HepG2 (cell line): Measurements from ENCODE around the gene SLC9A8. TPM values are rescaled to one million over a fixed set of nuclear protein-coding genes. Genes with fewer than 3 reads are reported as not detected.
A peak's percentile ranks its signal among the peaks of the same experiment; 100 is the strongest.

Experiments
- KLF12 ChIP-seq: sonication (generic); formaldehyde crosslinking; IDR thresholded peaks from 2 replicates; pipeline ENCODE4 v1.4.0; 2020; ENCODE audit warnings: missing genetic modification reagents, borderline replicate concordance
- MEIS2 ChIP-seq: sonication (generic); formaldehyde crosslinking; IDR thresholded peaks from 2 replicates; pipeline ENCODE4 v1.9.0; 2021; ENCODE audit warnings: mild to moderate bottlenecking, missing genetic modification reagents
- MIER3 ChIP-seq: IDR thresholded peaks from 2 replicates; pipeline ENCODE4 v1.6.1; 2016; ENCODE audit warnings: missing compliant biosample characterization, borderline replicate concordance
- MTA3 ChIP-seq: sonication (generic); formaldehyde crosslinking; IDR thresholded peaks from 2 replicates; pipeline ENCODE4 v1.4.0; 2020; ENCODE audit warnings: missing genetic modification reagents
- NBN ChIP-seq: fragments of 450-650 bp; conservative IDR thresholded peaks from 2 replicates; pipeline ENCODE4 v1.6.1; 2017
- SP5 ChIP-seq: IDR thresholded peaks from 2 replicates; pipeline ENCODE4 v1.6.1; 2016; ENCODE audit warnings: low read depth, borderline replicate concordance
- ZFX ChIP-seq: sonication (generic); formaldehyde crosslinking; IDR thresholded peaks from 2 replicates; pipeline ENCODE4 v1.4.0; 2020; ENCODE audit warnings: mild to moderate bottlenecking, low read depth, missing genetic modification reagents, moderate library complexity
- ZNF274 ChIP-seq: sonication (generic); formaldehyde crosslinking; IDR thresholded peaks from 2 replicates; pipeline ENCODE4 v1.5.1; 2020; ENCODE audit warnings: mild to moderate bottlenecking, missing genetic modification reagents
- ZNF460 ChIP-seq: sonication (generic); formaldehyde crosslinking; IDR thresholded peaks from 2 replicates; pipeline ENCODE4 v1.5.1; 2020; ENCODE audit warnings: missing genetic modification reagents, mild to moderate bottlenecking, borderline replicate concordance
- polyA plus RNA-seq, 8 experiments: library from polyadenylated mRNA; depleted of rRNA in 3 of 8; stranded (reverse) in 7 of 8; unstranded in 1 of 8; fragments of >200 nt; fragmentation: Illumina TruSeq in 4 of 8; extraction: Trizol in 4 of 8; gene quantifications; 2 replicates each; pipeline versions ENCODE4 v1.2.1 to v1.2.3, GENCODE V29; 2011 to 2016; ENCODE audit warnings: low read depth in 4 of 8, missing spikeins in 1 of 8, mixed read lengths in 1 of 8; ENCODE audit not compliant: insufficient read depth in 1 of 8
- total RNA-seq, 5 experiments: library from RNA; depleted of rRNA; stranded (reverse); fragments of >200 nt; fragmentation: Illumina TruSeq; extraction: Trizol; gene quantifications; 2 replicates each; pipeline ENCODE4 v1.2.3, GENCODE V29; 2016; ENCODE audit warnings: low read depth in 1 of 5
- TF ChIP-seq, protein P1 (sequence below): sonication (generic); formaldehyde crosslinking; IDR thresholded peaks from 2 replicates; pipeline ENCODE4 v1.9.0; 2021; ENCODE audit warnings: missing genetic modification reagents, mild to moderate bottlenecking, borderline replicate concordance
- TF ChIP-seq, protein P2 (sequence below): sonication (generic); formaldehyde crosslinking; IDR thresholded peaks from 2 replicates; pipeline ENCODE4 v1.5.1; 2020; ENCODE audit warnings: missing genetic modification reagents, mild to moderate bottlenecking, borderline replicate concordance
- TF ChIP-seq, protein P3 (sequence below): IDR thresholded peaks from 2 replicates; pipeline ENCODE4 v1.6.1; 2016; ENCODE audit warnings: control low read depth
- TF ChIP-seq, protein P4 (sequence below): sonication (generic); formaldehyde crosslinking; IDR thresholded peaks from 2 replicates; pipeline ENCODE4 v1.8.0; 2022; ENCODE audit warnings: mild to moderate bottlenecking, missing genetic modification reagents, moderate library complexity
- TF ChIP-seq, protein P5 (sequence below): sonication (generic); formaldehyde crosslinking; IDR thresholded peaks from 2 replicates; pipeline ENCODE4 v1.5.0; 2020; ENCODE audit warnings: mild to moderate bottlenecking, missing genetic modification reagents, borderline replicate concordance
- TF ChIP-seq, protein P6 (sequence below): sonication (generic); formaldehyde crosslinking; IDR thresholded peaks from 2 replicates; pipeline ENCODE4 v1.4.0; 2020; ENCODE audit warnings: mild to moderate bottlenecking, missing genetic modification reagents, borderline replicate concordance

Gene SLC9A8
- total and polyA plus RNA-seq, 2 of the 13 experiments (the other 11 are each of a cell fraction or from before 2014, with no cell fraction given): 4.1 to 7.4 TPM

DNA sequence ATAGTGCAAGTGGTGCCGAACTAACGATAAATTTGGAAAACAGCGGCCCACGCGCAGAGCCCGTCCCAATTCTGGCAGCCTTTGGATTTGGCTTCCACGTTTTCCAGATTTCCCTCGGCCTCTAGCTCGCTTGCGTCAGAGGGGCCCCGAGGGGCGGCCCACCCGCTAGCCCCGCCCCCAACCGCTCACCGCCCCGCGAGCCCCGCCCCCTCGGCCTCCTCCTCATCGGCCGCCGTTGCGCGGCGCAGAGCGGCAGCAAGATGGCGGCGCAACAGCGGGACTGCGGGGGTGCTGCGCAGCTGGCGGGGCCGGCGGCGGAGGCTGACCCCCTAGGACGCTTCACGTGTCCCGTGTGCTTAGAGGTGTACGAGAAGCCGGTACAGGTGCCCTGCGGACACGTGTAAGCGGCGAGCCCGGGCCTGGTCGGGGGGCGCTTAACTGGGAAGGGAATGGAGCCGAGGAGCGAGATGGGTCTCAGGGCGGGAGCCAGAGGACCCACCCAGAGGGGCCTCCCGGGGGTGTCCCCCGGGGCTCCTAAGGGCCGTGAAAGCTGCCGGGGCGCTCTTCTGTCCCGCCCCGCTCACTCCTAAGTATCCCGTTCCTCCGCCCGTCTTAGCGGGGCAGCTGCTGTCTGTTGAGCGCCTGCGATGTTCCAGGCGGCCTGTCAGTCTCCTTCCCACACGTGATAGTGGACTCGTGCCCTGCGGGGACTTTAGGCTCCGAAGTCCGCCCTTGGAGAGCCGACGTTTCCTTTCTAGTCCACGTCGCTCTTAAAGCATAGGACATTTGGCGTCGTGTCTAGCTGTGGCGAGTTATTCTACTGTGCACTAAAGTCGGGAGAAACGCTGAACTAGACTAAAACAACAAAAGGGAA is 123.8 kb downstream of the SLC9A8 start, which contains the start of gene RNF114 (continued):
- TF ChIP-seq NBN: no peak
- TF ChIP-seq, protein P1, sequence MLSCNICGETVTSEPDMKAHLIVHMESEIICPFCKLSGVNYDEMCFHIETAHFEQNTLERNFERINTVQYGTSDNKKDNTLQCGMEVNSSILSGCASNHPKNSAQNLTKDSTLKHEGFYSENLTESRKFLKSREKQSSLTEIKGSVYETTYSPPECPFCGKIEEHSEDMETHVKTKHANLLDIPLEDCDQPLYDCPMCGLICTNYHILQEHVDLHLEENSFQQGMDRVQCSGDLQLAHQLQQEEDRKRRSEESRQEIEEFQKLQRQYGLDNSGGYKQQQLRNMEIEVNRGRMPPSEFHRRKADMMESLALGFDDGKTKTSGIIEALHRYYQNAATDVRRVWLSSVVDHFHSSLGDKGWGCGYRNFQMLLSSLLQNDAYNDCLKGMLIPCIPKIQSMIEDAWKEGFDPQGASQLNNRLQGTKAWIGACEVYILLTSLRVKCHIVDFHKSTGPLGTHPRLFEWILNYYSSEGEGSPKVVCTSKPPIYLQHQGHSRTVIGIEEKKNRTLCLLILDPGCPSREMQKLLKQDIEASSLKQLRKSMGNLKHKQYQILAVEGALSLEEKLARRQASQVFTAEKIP (CRISPR knock-in tag): no peak
- TF ChIP-seq MEIS2 (CRISPR knock-in tag): peak; percentile 5; the same call in 1 of the 2 replicates
- 0 out of 2 replicates have a peak, but pooled peaks have one; percentile 45 for TF ChIP-seq MTA3 (CRISPR knock-in tag)
- TF ChIP-seq MIER3 (CRISPR knock-in tag): peak; percentile 40; the same call in 1 of the 2 replicates
- no peak; the same call in 1 of the 2 replicates for TF ChIP-seq ZNF460 (CRISPR knock-in tag)
- peak; percentile 66 for TF ChIP-seq SP5 (CRISPR knock-in tag)
- TF ChIP-seq, protein P2, sequence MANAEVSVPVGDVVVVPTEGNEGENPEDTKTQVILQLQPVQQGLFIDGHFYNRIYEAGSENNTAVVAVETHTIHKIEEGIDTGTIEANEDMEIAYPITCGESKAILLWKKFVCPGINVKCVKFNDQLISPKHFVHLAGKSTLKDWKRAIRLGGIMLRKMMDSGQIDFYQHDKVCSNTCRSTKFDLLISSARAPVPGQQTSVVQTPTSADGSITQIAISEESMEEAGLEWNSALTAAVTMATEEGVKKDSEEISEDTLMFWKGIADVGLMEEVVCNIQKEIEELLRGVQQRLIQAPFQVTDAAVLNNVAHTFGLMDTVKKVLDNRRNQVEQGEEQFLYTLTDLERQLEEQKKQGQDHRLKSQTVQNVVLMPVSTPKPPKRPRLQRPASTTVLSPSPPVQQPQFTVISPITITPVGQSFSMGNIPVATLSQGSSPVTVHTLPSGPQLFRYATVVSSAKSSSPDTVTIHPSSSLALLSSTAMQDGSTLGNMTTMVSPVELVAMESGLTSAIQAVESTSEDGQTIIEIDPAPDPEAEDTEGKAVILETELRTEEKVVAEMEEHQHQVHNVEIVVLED: peak; percentile 78
- TF ChIP-seq, protein P3, sequence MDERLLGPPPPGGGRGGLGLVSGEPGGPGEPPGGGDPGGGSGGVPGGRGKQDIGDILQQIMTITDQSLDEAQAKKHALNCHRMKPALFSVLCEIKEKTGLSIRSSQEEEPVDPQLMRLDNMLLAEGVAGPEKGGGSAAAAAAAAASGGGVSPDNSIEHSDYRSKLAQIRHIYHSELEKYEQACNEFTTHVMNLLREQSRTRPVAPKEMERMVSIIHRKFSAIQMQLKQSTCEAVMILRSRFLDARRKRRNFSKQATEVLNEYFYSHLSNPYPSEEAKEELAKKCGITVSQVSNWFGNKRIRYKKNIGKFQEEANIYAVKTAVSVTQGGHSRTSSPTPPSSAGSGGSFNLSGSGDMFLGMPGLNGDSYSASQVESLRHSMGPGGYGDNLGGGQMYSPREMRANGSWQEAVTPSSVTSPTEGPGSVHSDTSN (CRISPR knock-in tag): 0 out of 2 replicates have a peak, but pooled peaks have one; percentile 29
- peak; percentile 76; the same call in 1 of the 2 replicates for TF ChIP-seq ZNF274 (CRISPR knock-in tag)
- peak; percentile 92 for TF ChIP-seq ZFX (CRISPR knock-in tag)
- TF ChIP-seq, protein P4, sequence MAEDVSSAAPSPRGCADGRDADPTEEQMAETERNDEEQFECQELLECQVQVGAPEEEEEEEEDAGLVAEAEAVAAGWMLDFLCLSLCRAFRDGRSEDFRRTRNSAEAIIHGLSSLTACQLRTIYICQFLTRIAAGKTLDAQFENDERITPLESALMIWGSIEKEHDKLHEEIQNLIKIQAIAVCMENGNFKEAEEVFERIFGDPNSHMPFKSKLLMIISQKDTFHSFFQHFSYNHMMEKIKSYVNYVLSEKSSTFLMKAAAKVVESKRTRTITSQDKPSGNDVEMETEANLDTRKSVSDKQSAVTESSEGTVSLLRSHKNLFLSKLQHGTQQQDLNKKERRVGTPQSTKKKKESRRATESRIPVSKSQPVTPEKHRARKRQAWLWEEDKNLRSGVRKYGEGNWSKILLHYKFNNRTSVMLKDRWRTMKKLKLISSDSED (CRISPR knock-in tag): no peak
- TF ChIP-seq, protein P5, sequence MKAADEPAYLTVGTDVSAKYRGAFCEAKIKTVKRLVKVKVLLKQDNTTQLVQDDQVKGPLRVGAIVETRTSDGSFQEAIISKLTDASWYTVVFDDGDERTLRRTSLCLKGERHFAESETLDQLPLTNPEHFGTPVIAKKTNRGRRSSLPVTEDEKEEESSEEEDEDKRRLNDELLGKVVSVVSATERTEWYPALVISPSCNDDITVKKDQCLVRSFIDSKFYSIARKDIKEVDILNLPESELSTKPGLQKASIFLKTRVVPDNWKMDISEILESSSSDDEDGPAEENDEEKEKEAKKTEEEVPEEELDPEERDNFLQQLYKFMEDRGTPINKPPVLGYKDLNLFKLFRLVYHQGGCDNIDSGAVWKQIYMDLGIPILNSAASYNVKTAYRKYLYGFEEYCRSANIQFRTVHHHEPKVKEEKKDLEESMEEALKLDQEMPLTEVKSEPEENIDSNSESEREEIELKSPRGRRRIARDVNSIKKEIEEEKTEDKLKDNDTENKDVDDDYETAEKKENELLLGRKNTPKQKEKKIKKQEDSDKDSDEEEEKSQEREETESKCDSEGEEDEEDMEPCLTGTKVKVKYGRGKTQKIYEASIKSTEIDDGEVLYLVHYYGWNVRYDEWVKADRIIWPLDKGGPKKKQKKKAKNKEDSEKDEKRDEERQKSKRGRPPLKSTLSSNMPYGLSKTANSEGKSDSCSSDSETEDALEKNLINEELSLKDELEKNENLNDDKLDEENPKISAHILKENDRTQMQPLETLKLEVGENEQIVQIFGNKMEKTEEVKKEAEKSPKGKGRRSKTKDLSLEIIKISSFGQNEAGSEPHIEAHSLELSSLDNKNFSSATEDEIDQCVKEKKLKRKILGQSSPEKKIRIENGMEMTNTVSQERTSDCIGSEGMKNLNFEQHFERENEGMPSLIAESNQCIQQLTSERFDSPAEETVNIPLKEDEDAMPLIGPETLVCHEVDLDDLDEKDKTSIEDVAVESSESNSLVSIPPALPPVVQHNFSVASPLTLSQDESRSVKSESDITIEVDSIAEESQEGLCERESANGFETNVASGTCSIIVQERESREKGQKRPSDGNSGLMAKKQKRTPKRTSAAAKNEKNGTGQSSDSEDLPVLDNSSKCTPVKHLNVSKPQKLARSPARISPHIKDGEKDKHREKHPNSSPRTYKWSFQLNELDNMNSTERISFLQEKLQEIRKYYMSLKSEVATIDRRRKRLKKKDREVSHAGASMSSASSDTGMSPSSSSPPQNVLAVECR (CRISPR knock-in tag): peak; percentile 93
- TF ChIP-seq, protein P6, sequence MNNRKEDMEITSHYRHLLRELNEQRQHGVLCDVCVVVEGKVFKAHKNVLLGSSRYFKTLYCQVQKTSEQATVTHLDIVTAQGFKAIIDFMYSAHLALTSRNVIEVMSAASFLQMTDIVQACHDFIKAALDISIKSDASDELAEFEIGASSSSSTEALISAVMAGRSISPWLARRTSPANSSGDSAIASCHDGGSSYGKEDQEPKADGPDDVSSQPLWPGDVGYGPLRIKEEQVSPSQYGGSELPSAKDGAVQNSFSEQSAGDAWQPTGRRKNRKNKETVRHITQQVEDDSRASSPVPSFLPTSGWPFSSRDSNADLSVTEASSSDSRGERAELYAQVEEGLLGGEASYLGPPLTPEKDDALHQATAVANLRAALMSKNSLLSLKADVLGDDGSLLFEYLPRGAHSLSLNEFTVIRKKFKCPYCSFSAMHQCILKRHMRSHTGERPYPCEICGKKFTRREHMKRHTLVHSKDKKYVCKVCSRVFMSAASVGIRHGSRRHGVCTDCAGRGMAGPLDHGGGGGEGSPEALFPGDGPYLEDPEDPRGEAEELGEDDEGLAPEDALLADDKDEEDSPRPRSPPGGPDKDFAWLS (CRISPR knock-in tag): no peak
- peak; percentile 72; the same call in 1 of the 2 replicates for TF ChIP-seq KLF12 (CRISPR knock-in tag)
